Esophagus muscularis mucosa (tissue), 3 donors: ENCODE results near the gene SH3GL3.

Source experiments
- POLR2A ChIP-seq: fragments of 450-650 bp; IDR thresholded peaks from one replicate; pipeline ENCODE4 v1.6.1; 2017; ENCODE audit warnings: antibody characterized with exemption, moderate library complexity, mild to moderate bottlenecking, low read depth
- POLR2AphosphoS5 ChIP-seq, 2 donors: sonication (generic); formaldehyde crosslinking; IDR thresholded peaks; one replicate each; pipeline ENCODE4 v1.6.1; 2017; ENCODE audit warnings: antibody characterized with exemption in 2 of 2
- TF ChIP-seq, protein P1 (sequence below), 3 experiments: fragments of 200-600 bp in 2 of 3; fragments of 450-650 bp in 1 of 3; sonication (generic) in 2 of 3; IDR thresholded peaks; one replicate each; pipeline ENCODE4 v1.5.1; 2017 to 2019; ENCODE audit warnings: antibody characterized with exemption in 3 of 3, mild to moderate bottlenecking in 2 of 3, moderate library complexity in 1 of 3

DNA sequence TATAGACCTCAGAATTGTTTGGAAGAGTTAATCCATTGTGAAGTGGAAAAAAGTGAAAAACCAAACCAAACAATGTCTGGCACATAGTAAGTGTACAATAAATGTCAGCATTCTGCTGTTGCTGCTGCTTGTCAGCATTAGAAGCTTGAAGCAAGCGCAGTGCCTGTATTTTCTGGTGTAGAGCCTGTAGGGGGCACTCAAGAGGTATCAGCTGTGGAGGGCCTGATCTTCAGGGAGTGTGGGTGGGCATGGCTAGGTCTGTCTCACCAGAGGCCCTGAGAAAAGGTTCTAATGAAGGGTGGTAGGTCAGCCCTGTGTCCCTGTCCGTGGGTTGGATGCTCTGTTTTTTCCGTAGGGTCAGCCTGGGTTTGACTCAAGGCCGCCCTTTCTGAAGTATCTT, 210.4 kb downstream of the SH3GL3 start:
- TF ChIP-seq POLR2A = no peak
- TF ChIP-seq, protein P1, sequence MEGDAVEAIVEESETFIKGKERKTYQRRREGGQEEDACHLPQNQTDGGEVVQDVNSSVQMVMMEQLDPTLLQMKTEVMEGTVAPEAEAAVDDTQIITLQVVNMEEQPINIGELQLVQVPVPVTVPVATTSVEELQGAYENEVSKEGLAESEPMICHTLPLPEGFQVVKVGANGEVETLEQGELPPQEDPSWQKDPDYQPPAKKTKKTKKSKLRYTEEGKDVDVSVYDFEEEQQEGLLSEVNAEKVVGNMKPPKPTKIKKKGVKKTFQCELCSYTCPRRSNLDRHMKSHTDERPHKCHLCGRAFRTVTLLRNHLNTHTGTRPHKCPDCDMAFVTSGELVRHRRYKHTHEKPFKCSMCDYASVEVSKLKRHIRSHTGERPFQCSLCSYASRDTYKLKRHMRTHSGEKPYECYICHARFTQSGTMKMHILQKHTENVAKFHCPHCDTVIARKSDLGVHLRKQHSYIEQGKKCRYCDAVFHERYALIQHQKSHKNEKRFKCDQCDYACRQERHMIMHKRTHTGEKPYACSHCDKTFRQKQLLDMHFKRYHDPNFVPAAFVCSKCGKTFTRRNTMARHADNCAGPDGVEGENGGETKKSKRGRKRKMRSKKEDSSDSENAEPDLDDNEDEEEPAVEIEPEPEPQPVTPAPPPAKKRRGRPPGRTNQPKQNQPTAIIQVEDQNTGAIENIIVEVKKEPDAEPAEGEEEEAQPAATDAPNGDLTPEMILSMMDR (IDR thresholded peaks at IDR 0.05) = peak in 1 of 3 experiments; percentile 32
- no peak for TF ChIP-seq POLR2AphosphoS5 (IDR thresholded peaks at IDR 0.05)
